ENCODE data around the gene COMMD8. TPM values are rescaled to one million over a fixed set of nuclear protein-coding genes. Genes with fewer than 3 reads are reported as not detected.

COMMD8 gene
- 16.5 TPM for total RNA-seq

DNA sequence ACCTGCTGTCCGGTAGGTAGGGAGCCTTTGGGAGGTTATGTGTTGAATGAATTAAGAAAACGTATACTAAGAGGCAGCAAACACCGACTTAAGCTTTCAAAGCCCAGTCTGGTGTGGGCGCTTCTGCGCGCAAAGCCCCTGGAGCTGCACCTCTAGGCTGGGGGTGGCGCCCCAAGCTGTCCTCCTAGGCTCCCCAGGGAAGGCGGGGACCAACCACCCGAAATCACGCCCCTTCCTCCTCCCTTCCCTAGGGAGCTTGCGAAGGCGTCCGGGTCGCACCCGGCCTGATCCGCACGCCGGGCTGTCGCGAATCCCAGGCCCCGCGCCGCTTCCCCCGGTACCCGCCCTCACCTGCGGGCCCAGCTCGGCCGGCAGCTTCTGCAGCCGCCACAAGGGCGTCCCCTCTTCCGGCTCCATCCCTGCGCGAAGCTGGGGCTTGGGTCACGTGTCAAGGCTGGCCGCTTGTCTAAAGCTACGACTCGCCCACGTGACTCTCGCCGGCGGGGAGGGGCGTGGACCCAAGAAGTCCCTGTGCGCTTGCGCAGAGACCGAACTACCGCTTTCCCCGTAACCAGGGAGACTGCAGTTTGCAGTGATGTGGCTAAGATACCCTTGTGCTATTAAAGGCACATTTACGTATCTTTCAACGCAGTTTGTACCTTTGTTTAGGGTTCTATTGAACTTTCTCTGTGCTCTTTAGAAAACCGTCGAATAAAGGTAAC, at the start of gene COMMD8:
COMMD8 (minus strand) TSS at position 468 of the 722 bp plus-strand sequence; CDS start at position 417, 51 bp downstream.

DNA sequence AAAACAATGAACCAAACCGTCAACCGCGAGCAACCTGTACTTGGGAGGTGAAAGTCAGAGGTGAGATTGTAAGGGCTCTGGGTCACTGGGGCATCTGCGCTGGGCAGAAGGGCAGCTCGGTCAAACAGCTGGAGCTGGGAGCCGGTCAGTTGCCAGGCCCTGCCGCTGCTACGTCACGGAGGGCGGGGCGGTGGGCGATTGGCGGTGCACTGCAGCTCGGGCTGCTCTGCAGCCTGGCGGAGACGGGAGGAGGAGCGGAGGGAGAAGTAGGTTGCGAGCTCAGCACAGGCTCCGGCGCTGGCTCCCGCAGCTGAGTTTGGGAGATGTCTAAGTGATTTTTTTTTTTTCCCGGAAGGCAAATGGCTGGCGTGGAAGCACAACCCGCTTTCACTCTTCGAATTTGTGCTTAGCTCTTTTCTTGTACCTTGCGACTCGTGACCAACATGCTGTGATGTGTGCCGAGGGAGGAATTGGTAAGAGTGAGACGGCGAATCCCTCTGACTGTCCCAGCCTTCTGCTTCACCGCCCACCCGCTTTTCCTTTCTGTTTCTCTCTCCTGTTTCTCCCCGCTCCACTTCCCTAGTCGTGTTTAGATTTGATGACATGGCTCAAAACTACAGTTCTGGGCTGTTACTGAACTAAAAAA, 21.7 kb upstream of the COMMD8 start, which contains the start of gene ATP10D:
ATP10D (plus strand) TSS at position 229 of the 646 bp plus-strand sequence. CDS start 27,266 bp downstream, outside the sequence.

Other genes with a start within 250 kb of the COMMD8 start
- 27.5 TPM for gene ATP10D, start 21.6 kb upstream of the COMMD8 start, total RNA-seq

Data from camera-type eye (tissue), 1 donor.